HEK293 (cell line): Measurements from ENCODE around the gene AZGP1.

Experiments
- CTCF ChIA-PET: fragments of 350-600 bp; formaldehyde crosslinking; extraction: SDS; loops from one replicate; lab custom pipeline; 2021; ENCODE audit warnings: antibody characterized with exemption; lab: Yijun Ruan, JAX
- POLR2A ChIA-PET: fragments of 300-600 bp; formaldehyde crosslinking; extraction: SDS; loops from one replicate; lab custom pipeline; 2020; ENCODE audit warnings: antibody characterized with exemption, inconsistent platforms; lab: Yijun Ruan, JAX
- H3K27ac ChIP-seq: fragments of 200-500 bp; sonication (Bioruptor generic); 2 replicates; pipeline ENCODE4 v1.5.1; 2014; ENCODE audit warnings: low read depth, low read length, control low read depth, inconsistent platforms; ENCODE audit errors: extremely low read depth
- H3K36me3 ChIP-seq, 2 experiments: fragments of 200-500 bp in 1 of 2; sonication (Bioruptor generic) in 1 of 2; 1 replicate in 1 of 2; 2 replicates in 1 of 2; pipeline ENCODE4 v1.5.1; 2014 to 2017; ENCODE audit warnings: inconsistent platforms in 2 of 2, low read length in 2 of 2; ENCODE audit not compliant: control insufficient read depth in 2 of 2, insufficient read depth in 1 of 2
- H3K4me1 ChIP-seq: fragments of 200-500 bp; sonication (Bioruptor generic); 2 replicates; pipeline ENCODE4 v1.5.1; 2014; ENCODE audit warnings: mild to moderate bottlenecking, low read length, inconsistent platforms; ENCODE audit not compliant: control insufficient read depth, insufficient read depth
- H3K4me3 ChIP-seq: 2 replicates; pipeline ENCODE4 v1.5.1; 2011; ENCODE audit warnings: low read depth, mild to moderate bottlenecking, control low read depth, low read length, moderate library complexity
- H3K9me3 ChIP-seq: fragments of 200-500 bp; sonication (Bioruptor generic); 2 replicates; pipeline ENCODE4 v1.5.1; 2014; ENCODE audit warnings: low read depth, low read length, inconsistent platforms; ENCODE audit not compliant: control insufficient read depth, insufficient read depth
- SCRT2 ChIP-seq: fragments of 450-650 bp; formaldehyde crosslinking; IDR thresholded peaks from 2 replicates; pipeline ENCODE4 v1.5.1; 2016; ENCODE audit warnings: missing biosample characterization, missing genetic modification characterization
- TRIM28 ChIP-seq: IDR thresholded peaks from 2 replicates; pipeline ENCODE4 v1.6.1; 2011; ENCODE audit warnings: low read length, control low read depth, borderline replicate concordance
- WT1 ChIP-seq: fragments of 450-650 bp; formaldehyde crosslinking; IDR thresholded peaks from 2 replicates; pipeline ENCODE4 v1.5.1; 2016; ENCODE audit warnings: missing biosample characterization, missing genetic modification characterization
- ZFHX2 ChIP-seq: fragments of 450-650 bp; formaldehyde crosslinking; conservative IDR thresholded peaks from 2 replicates; pipeline ENCODE4 v1.5.1; 2016; ENCODE audit warnings: missing biosample characterization, missing genetic modification characterization
- ZFP37 ChIP-seq: fragments of 450-650 bp; formaldehyde crosslinking; IDR thresholded peaks from 2 replicates; pipeline ENCODE4 v1.5.1; 2016; ENCODE audit warnings: missing biosample characterization, missing genetic modification characterization
- ZNF114 ChIP-seq: fragments of 450-650 bp; formaldehyde crosslinking; IDR thresholded peaks from 2 replicates; pipeline ENCODE4 v1.5.0; 2017; ENCODE audit warnings: missing biosample characterization, missing genetic modification characterization
- ZNF146 ChIP-seq: fragments of 450-650 bp; formaldehyde crosslinking; IDR thresholded peaks from 2 replicates; pipeline ENCODE4 v1.5.1; 2016; ENCODE audit warnings: missing biosample characterization, missing genetic modification characterization
- ZNF223 ChIP-seq: fragments of 450-650 bp; formaldehyde crosslinking; IDR thresholded peaks from 2 replicates; pipeline ENCODE4 v1.5.1; 2016; ENCODE audit warnings: missing biosample characterization, missing genetic modification characterization
- ZNF23 ChIP-seq: fragments of 450-650 bp; formaldehyde crosslinking; IDR thresholded peaks from 2 replicates; pipeline ENCODE4 v1.5.1; 2016; ENCODE audit warnings: missing biosample characterization, missing genetic modification characterization, borderline replicate concordance
- ZNF311 ChIP-seq: fragments of 450-650 bp; formaldehyde crosslinking; IDR thresholded peaks from 2 replicates; pipeline ENCODE4 v1.5.1; 2017; ENCODE audit warnings: missing biosample characterization, missing genetic modification characterization, borderline replicate concordance
- ZNF341 ChIP-seq: fragments of 450-650 bp; formaldehyde crosslinking; IDR thresholded peaks from 2 replicates; pipeline ENCODE4; 2016; ENCODE audit warnings: low read depth, missing biosample characterization, missing genetic modification characterization
- ZNF555 ChIP-seq: fragments of 450-650 bp; formaldehyde crosslinking; conservative IDR thresholded peaks from 2 replicates; pipeline ENCODE4 v1.5.1; 2017; ENCODE audit warnings: missing biosample characterization, mild to moderate bottlenecking, missing genetic modification characterization, inconsistent platforms
- ZNF600 ChIP-seq: fragments of 450-650 bp; formaldehyde crosslinking; IDR thresholded peaks from 2 replicates; pipeline ENCODE4 v1.5.1; 2016; ENCODE audit warnings: missing biosample characterization, missing genetic modification characterization
- ZXDB ChIP-seq: fragments of 450-650 bp; formaldehyde crosslinking; IDR thresholded peaks from 2 replicates; pipeline ENCODE4 v1.5.1; 2016; ENCODE audit warnings: missing biosample characterization, missing genetic modification characterization
- TF ChIP-seq, protein P1 (sequence below): fragments of 450-650 bp; formaldehyde crosslinking; IDR thresholded peaks from 2 replicates; pipeline ENCODE4 v1.5.1; 2016; ENCODE audit warnings: missing biosample characterization, missing genetic modification characterization
- TF ChIP-seq, protein P2 (sequence below): fragments of 450-650 bp; IDR thresholded peaks from 2 replicates; pipeline ENCODE4 v1.5.1; 2018; ENCODE audit warnings: missing biosample characterization, missing genetic modification characterization
- TF ChIP-seq, protein P3 (sequence below): fragments of 450-650 bp; formaldehyde crosslinking; conservative IDR thresholded peaks from 2 replicates; pipeline ENCODE4 v1.5.1; 2016; ENCODE audit warnings: low read depth, missing biosample characterization, missing genetic modification characterization
- TF ChIP-seq, protein P4 (sequence below): fragments of 450-650 bp; formaldehyde crosslinking; IDR thresholded peaks from 2 replicates; pipeline ENCODE4 v1.5.1; 2016; ENCODE audit warnings: missing biosample characterization, missing genetic modification characterization
- TF ChIP-seq, protein P5 (sequence below): fragments of 450-650 bp; formaldehyde crosslinking; IDR thresholded peaks from 2 replicates; pipeline ENCODE4 v1.5.1; 2016; ENCODE audit warnings: missing biosample characterization, missing genetic modification characterization

The AZGP1 gene

DNA sequence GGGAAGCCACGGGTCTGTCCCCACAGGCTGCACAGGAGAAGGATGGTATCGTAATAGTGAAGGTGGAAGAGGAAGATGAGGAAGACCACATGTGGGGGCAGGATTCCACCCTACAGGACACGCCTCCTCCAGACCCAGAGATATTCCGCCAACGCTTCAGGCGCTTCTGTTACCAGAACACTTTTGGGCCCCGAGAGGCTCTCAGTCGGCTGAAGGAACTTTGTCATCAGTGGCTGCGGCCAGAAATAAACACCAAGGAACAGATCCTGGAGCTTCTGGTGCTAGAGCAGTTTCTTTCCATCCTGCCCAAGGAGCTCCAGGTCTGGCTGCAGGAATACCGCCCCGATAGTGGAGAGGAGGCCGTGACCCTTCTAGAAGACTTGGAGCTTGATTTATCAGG, 47.7 kb upstream of the AZGP1 start:
- peaks cover 54 to 57% of the 10 kb centered on the region in 2 experiments for H3K36me3 ChIP-seq
- CTCF ChIA-PET = no interaction called here
- no peak overlapping the region for H3K4me3 ChIP-seq
- no peak for TF ChIP-seq WT1 (tag by site-specific recombination)
- TF ChIP-seq ZNF555 (tag by site-specific recombination) = no peak
- TF ChIP-seq, protein P1, sequence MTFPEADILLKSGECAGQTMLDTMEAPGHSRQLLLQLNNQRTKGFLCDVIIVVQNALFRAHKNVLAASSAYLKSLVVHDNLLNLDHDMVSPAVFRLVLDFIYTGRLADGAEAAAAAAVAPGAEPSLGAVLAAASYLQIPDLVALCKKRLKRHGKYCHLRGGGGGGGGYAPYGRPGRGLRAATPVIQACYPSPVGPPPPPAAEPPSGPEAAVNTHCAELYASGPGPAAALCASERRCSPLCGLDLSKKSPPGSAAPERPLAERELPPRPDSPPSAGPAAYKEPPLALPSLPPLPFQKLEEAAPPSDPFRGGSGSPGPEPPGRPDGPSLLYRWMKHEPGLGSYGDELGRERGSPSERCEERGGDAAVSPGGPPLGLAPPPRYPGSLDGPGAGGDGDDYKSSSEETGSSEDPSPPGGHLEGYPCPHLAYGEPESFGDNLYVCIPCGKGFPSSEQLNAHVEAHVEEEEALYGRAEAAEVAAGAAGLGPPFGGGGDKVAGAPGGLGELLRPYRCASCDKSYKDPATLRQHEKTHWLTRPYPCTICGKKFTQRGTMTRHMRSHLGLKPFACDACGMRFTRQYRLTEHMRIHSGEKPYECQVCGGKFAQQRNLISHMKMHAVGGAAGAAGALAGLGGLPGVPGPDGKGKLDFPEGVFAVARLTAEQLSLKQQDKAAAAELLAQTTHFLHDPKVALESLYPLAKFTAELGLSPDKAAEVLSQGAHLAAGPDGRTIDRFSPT = no peak
- no peak for TF ChIP-seq ZNF341 (tag by site-specific recombination)
- TF ChIP-seq, protein P2, sequence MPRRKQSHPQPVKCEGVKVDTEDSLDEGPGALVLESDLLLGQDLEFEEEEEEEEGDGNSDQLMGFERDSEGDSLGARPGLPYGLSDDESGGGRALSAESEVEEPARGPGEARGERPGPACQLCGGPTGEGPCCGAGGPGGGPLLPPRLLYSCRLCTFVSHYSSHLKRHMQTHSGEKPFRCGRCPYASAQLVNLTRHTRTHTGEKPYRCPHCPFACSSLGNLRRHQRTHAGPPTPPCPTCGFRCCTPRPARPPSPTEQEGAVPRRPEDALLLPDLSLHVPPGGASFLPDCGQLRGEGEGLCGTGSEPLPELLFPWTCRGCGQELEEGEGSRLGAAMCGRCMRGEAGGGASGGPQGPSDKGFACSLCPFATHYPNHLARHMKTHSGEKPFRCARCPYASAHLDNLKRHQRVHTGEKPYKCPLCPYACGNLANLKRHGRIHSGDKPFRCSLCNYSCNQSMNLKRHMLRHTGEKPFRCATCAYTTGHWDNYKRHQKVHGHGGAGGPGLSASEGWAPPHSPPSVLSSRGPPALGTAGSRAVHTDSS (tag by site-specific recombination) = peak; percentile 36; the same call in 1 of the 2 replicates
- TF ChIP-seq, all 188 proteins: peak for 1
- Histone ChIP-seq H3K27ac (no peak overlapping the region), H3K9me3 (no peaks in the 10 kb centered on the region), H3K4me1 (no peaks in the 10 kb centered on the region)
- POLR2A ChIA-PET = no interaction called here

DNA sequence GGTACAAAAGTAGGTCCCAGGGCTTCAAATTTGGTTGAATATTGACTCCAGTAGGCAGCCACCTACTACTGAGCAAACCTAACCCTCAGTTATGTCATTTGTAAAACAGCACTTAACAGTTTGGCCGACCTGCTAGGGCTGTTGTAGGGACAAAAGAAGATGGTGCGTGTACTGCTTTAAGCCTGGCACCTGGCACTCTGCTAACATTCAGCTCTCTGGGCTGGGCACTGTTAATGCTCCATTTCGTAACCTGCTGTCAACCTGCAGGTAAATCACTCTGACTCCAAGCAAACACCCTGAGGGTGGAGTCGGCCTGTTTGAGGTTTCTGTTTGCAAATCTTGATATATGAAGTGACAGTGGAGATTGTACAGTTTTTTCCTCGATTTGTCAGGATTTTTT, 46.8 kb upstream of the AZGP1 start:
- no peak overlapping the region for H3K27ac ChIP-seq
- H3K36me3 ChIP-seq = peaks cover 54 to 60% of the 10 kb centered on the region in 2 experiments
- H3K9me3 ChIP-seq = no peaks in the 10 kb centered on the region
- no peaks in the 10 kb centered on the region for H3K4me1 ChIP-seq
- POLR2A ChIA-PET = no interaction called here
- TF ChIP-seq SCRT2 (tag by site-specific recombination) = no peak
- no peak for TF ChIP-seq ZNF23 (tag by site-specific recombination)
- no peak for TF ChIP-seq ZFP37
- TF ChIP-seq, protein P3, sequence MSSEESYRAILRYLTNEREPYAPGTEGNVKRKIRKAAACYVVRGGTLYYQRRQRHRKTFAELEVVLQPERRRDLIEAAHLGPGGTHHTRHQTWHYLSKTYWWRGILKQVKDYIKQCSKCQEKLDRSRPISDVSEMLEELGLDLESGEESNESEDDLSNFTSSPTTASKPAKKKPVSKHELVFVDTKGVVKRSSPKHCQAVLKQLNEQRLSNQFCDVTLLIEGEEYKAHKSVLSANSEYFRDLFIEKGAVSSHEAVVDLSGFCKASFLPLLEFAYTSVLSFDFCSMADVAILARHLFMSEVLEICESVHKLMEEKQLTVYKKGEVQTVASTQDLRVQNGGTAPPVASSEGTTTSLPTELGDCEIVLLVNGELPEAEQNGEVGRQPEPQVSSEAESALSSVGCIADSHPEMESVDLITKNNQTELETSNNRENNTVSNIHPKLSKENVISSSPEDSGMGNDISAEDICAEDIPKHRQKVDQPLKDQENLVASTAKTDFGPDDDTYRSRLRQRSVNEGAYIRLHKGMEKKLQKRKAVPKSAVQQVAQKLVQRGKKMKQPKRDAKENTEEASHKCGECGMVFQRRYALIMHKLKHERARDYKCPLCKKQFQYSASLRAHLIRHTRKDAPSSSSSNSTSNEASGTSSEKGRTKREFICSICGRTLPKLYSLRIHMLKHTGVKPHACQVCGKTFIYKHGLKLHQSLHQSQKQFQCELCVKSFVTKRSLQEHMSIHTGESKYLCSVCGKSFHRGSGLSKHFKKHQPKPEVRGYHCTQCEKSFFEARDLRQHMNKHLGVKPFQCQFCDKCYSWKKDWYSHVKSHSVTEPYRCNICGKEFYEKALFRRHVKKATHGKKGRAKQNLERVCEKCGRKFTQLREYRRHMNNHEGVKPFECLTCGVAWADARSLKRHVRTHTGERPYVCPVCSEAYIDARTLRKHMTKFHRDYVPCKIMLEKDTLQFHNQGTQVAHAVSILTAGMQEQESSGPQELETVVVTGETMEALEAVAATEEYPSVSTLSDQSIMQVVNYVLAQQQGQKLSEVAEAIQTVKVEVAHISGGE (tag by site-specific recombination) = no peak
- no peak for TF ChIP-seq ZFHX2 (tag by site-specific recombination)
- TF ChIP-seq, protein P4, sequence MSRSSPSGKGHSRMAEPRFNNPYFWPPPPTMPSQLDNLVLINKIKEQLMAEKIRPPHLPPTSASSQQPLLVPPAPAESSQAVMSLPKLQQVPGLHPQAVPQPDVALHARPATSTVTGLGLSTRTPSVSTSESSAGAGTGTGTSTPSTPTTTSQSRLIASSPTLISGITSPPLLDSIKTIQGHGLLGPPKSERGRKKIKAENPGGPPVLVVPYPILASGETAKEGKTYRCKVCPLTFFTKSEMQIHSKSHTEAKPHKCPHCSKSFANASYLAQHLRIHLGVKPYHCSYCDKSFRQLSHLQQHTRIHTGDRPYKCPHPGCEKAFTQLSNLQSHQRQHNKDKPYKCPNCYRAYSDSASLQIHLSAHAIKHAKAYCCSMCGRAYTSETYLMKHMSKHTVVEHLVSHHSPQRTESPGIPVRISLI (tag by site-specific recombination) = no peak
- no peak for TF ChIP-seq ZNF311 (tag by site-specific recombination)
- no peak for TF ChIP-seq ZNF223 (tag by site-specific recombination)
- TF ChIP-seq ZNF114 (tag by site-specific recombination) = no peak
- no peak for TF ChIP-seq ZNF146
- TF ChIP-seq, protein P5, sequence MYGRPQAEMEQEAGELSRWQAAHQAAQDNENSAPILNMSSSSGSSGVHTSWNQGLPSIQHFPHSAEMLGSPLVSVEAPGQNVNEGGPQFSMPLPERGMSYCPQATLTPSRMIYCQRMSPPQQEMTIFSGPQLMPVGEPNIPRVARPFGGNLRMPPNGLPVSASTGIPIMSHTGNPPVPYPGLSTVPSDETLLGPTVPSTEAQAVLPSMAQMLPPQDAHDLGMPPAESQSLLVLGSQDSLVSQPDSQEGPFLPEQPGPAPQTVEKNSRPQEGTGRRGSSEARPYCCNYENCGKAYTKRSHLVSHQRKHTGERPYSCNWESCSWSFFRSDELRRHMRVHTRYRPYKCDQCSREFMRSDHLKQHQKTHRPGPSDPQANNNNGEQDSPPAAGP (tag by site-specific recombination) = no peak
- no peak for TF ChIP-seq TRIM28
- no peak for TF ChIP-seq ZXDB (tag by site-specific recombination)
- no peak for TF ChIP-seq ZNF600
- no peak overlapping the region for H3K4me3 ChIP-seq
- CTCF ChIA-PET = interaction anchor here (0.6 kb wide), 1 partner anchor 289 kb away, joined by 3 read pairs; no protein-coding TSS in a partner anchor
